Measurements from ENCODE around the gene SSBP3. TPM values are rescaled to one million over a fixed set of nuclear protein-coding genes. Genes with fewer than 3 reads are reported as not detected.

SSBP3 gene
- total and polyA plus RNA-seq, 2 experiments from 2014 or later: 47.4 to 68.6 TPM

- no peak for TF ChIP-seq STAT1 (IDR thresholded peaks at IDR 0.05; ENCODE audit: unreplicated experiment)
- TF ChIP-seq REST (IDR thresholded peaks at IDR 0.05; ENCODE audit: unreplicated experiment): no peak
- TF ChIP-seq EZH2phosphoT487 (IDR thresholded peaks at IDR 0.05; ENCODE audit: unreplicated experiment): no peak
- TF ChIP-seq POLR2AphosphoS5 (IDR thresholded peaks at IDR 0.05; ENCODE audit: low read depth): no peak
- TF ChIP-seq ETS1 (IDR thresholded peaks at IDR 0.05): no peak
- TF ChIP-seq ZNF114 (CRISPR knock-in tag; IDR thresholded peaks at IDR 0.05): no peak
- TF ChIP-seq ZNF331 (CRISPR knock-in tag; IDR thresholded peaks at IDR 0.05; ENCODE audit: low read depth): no peak
- no peak for TF ChIP-seq CREB1 (CRISPR knock-in tag; IDR thresholded peaks at IDR 0.05; ENCODE audit: low read depth)
These were observed 111.3 kb downstream of the SSBP3 start (continued) for GRCh38 chr1:54294887-54295286.

GRCh38 chr1:54292002-54292911 lies 113.9 kb downstream of the SSBP3 start:
- peaks cover 99% of the 10 kb centered on the region for H3K79me2 ChIP-seq (replicated peaks; ENCODE audit: insufficient read depth)
- no peak overlapping the region for H2AFZ ChIP-seq
- no peak overlapping the region for H3K4me3 Mint-ChIP-seq
- 0 out of 2 replicates have a peak overlapping the region, but pooled peaks have one; percentile 49 for H3K27ac Mint-ChIP-seq
- no peak overlapping the region for H3K4me2 ChIP-seq
- peaks cover 65% of the 10 kb centered on the region for H3K4me1 ChIP-seq (ENCODE audit: insufficient read depth)
- peaks cover 16% of the 10 kb centered on the region for H3K27me3 Mint-ChIP-seq (ENCODE audit: insufficient read depth, low read depth, poor library complexity)
- ATAC-seq: peak; percentile 9; the same call in 2 of the 3 replicates
- no peak for DNase-seq (ENCODE audit: low spot score)
- H3K4me3 ChIP-seq: no peak overlapping the region
- no peaks in the 10 kb centered on the region for H3K9me3 Mint-ChIP-seq
- peaks cover 86% of the 10 kb centered on the region for H3K4me1 Mint-ChIP-seq
- H3F3A ChIP-seq (replicated peaks; ENCODE audit: low read depth): 0 out of 2 replicates have a peak, but pooled peaks cover 4% of the 10 kb centered on the region
- H3K36me3 ChIP-seq (ENCODE audit: insufficient read depth): no peaks in the 10 kb centered on the region
- no peaks in the 10 kb centered on the region for H3K36me3 Mint-ChIP-seq (ENCODE audit: low read depth)
- peak overlapping the region; percentile 69; the same call in 1 of the 2 replicates for H3K27ac ChIP-seq (ENCODE audit: low read depth)
- H3K9me2 ChIP-seq (ENCODE audit: insufficient read depth): no peaks in the 10 kb centered on the region
- H4K20me1 ChIP-seq (replicated peaks; ENCODE audit: insufficient read depth): peaks cover 50% of the 10 kb centered on the region
- no peaks in the 10 kb centered on the region for H3K27me3 ChIP-seq (ENCODE audit: insufficient read depth)
- TF ChIP-seq CREB1 (CRISPR knock-in tag; IDR thresholded peaks at IDR 0.05; ENCODE audit: low read depth): no peak
- TF ChIP-seq EZH2 (IDR thresholded peaks at IDR 0.05; ENCODE audit: low read depth, unreplicated experiment): no peak
- no peak for TF ChIP-seq ETS1 (IDR thresholded peaks at IDR 0.05)
- no peak for TF ChIP-seq ZNF331 (CRISPR knock-in tag; IDR thresholded peaks at IDR 0.05; ENCODE audit: low read depth)
- TF ChIP-seq CTCF (conservative IDR thresholded peaks at IDR 0.05; ENCODE audit: low read depth in 2 of 2): no peak
- no peak for TF ChIP-seq POLR2AphosphoS5 (IDR thresholded peaks at IDR 0.05; ENCODE audit: low read depth)
- no peak for TF ChIP-seq ZNF114 (CRISPR knock-in tag; IDR thresholded peaks at IDR 0.05)
- TF ChIP-seq EZH2phosphoT487 (IDR thresholded peaks at IDR 0.05; ENCODE audit: unreplicated experiment): no peak
